ENCODE results near the gene OXNAD1. TPM values are rescaled to one million over a fixed set of nuclear protein-coding genes. Genes with fewer than 3 reads are reported as not detected.

OXNAD1 gene
- polyA plus RNA-seq, 1 of the 3 experiments (the other 2 are of a cell fraction) = 6.9 TPM

- Histone ChIP-seq H3K79me2 (ENCODE audit: insufficient read depth) (no peaks in the 10 kb centered on the region), H3K9me3 (no peaks in the 10 kb centered on the region), H3K27me3 (ENCODE audit: insufficient read depth) (no peaks in the 10 kb centered on the region), H2AFZ (ENCODE audit: low read depth) (no peak overlapping the region), H3K4me3 (ENCODE audit: low read depth in 2 of 2, low read length in 1 of 2) (no peak overlapping the region), H3K27ac (ENCODE audit: low read depth in 2 of 2, low read length in 1 of 2) (peak overlapping the region in 1 of 2 experiments; percentile 47; a peak in 2 of 4 replicates), H3K9me2 (no peaks in the 10 kb centered on the region), H3K4me2 (no peak overlapping the region), H4K20me1 (ENCODE audit: insufficient read depth) (no peaks in the 10 kb centered on the region), H3K36me3 (replicated peaks in 1 of 2; ENCODE audit: control insufficient read depth in 1 of 2, insufficient read depth in 2 of 2, low read length in 1 of 2) (peaks cover 3 to 8% of the 10 kb centered on the region in 2 experiments), H3K9ac (no peak overlapping the region), H3F3A (replicated peaks; ENCODE audit: insufficient read depth) (peaks cover 6% of the 10 kb centered on the region), H3K4me1 (ENCODE audit: control insufficient read depth in 1 of 2, insufficient read depth in 2 of 2, low read depth in 1 of 2, low read length in 1 of 2) (peaks cover 9 to 20% of the 10 kb centered on the region in 2 experiments; a peak in 2 of 4 replicates)
- no peak for TF ChIP-seq CHD2 (IDR thresholded peaks at IDR 0.05; ENCODE audit: low read length, partially characterized antibody)
- TF ChIP-seq GATA2 (CRISPR knock-in tag; IDR thresholded peaks at IDR 0.05) = no peak
- TF ChIP-seq ZBTB33 (IDR thresholded peaks at IDR 0.05; ENCODE audit: borderline replicate concordance, low read depth) = no peak
- TF ChIP-seq MXI1 (IDR thresholded peaks at IDR 0.05; ENCODE audit: low read depth, low read length) = no peak
- TF ChIP-seq FOSL2 (IDR thresholded peaks at IDR 0.05; ENCODE audit: borderline replicate concordance, low read depth) = no peak
- no peak for TF ChIP-seq RAD21 (IDR thresholded peaks at IDR 0.05; ENCODE audit: low read length)
- no peak for TF ChIP-seq RXRA (IDR thresholded peaks at IDR 0.05; ENCODE audit: borderline replicate concordance, low read depth)
- TF ChIP-seq EZH2phosphoT487 (IDR thresholded peaks at IDR 0.05; ENCODE audit: borderline replicate concordance, low read depth) = no peak
- TF ChIP-seq ELF1 (IDR thresholded peaks at IDR 0.05) = no peak
- TF ChIP-seq FOXM1 (IDR thresholded peaks at IDR 0.05; ENCODE audit: low read depth) = no peak
- TF ChIP-seq USF1 (IDR thresholded peaks at IDR 0.05; ENCODE audit: borderline replicate concordance, low read depth) = no peak
- TF ChIP-seq MAX (IDR thresholded peaks at IDR 0.05; ENCODE audit: low read depth) = no peak
- no peak for TF ChIP-seq PBX3 (IDR thresholded peaks at IDR 0.05)
- TF ChIP-seq REST (IDR thresholded peaks at IDR 0.05; ENCODE audit: low read depth, low read length) = no peak
- TF ChIP-seq TEAD4 (IDR thresholded peaks at IDR 0.05; ENCODE audit: borderline replicate concordance, insufficient read depth) = no peak
- TF ChIP-seq SMC3 (IDR thresholded peaks at IDR 0.05; ENCODE audit: low read depth, low read length) = no peak
- TF ChIP-seq USF2 (IDR thresholded peaks at IDR 0.05; ENCODE audit: borderline replicate concordance, low read depth, low read length) = no peak
- DNase-seq = no peak
- ChIA-PET POLR2A (no interaction called here), CTCF (interaction anchor here (0.8 to 0.9 kb wide), 3 partner anchors 17 to 213 kb away, joined by 3 to 4 read pairs (median 3); no protein-coding TSS in a partner anchor)
- 92% methylated on average over 15 of the region's 15 CpGs for WGBS (ENCODE audit: low lambda C conversion rate)
These were observed 73.0 kb downstream of the OXNAD1 start for GRCh38 chr3:16337856-16338540.
